ENCODE measurements around the gene KLHL22.
"Not testable (repeated sequence)": the region's sequence is repeated elsewhere in the genome, so short reads cannot be mapped to it uniquely, and the experiment has no call there.

Gene KLHL22

DNA sequence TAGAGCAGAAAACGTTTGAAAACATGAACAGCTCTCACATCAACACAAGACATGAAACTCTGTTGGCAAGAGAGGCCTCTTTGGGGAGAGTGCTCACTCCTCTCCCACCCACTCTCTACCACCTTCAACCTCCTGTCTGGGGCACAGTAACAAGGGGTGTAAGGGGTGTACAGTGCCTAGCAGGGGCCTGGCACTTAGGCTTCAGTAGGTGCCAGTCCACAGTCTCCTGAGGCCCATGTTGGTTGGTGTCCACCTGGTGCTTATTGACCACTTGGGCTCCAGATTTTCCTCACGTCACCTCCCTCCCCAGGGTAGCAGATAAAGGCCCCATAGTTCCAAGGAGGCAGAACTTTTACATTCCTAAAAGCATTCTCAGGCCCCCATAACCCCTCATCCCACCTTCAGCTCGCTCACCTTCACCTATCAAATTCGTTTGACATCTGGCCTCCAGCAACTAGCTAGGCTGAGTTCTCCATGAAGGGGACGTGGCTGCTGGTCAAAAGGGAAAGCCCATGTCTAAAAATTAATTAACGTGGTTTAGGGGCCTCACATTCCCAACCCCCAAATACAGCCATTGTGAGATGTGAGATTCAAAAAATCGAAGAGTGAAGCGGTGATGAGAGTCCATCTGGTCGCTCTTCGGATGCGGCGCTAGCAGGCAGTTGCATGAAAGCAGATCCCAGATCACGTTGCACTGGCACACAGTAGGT is 11.1 kb upstream of the KLHL22 start:
- in situ Hi-C loops (cut with MboI; ENCODE audit: low sequenced_read_pairs) = no loop called here

DNA sequence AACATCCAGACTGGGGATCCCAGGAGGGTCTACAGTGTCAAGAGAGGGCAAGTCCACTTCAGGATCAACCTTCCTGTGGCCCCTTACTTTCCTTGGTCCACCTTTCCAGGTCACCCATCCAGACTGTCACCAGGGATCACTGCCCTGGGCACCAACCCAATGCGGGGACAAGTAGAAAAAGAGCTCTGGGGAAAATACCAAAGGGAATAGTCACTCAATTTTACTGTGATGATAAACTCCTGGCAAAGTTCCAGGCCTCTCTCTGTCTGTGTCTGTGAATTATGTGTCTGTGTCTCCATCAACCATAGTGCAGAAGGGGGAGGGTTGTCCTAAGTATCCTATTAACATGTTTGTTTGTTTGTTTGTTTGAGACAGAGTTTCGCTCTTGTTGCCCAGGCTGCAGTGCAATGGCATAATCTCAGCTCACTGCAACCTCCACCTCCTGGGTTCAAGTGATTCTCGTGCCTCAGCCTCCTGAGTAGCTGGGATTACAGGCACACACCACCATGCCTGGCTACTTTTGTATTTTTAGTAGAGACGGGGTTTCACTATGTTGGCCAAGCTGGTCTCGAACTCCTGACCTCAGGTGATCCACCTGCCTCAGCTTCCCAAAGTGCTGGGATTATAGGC is 8.8 kb upstream of the KLHL22 start:
- in situ Hi-C loops (cut with MboI; ENCODE audit: low sequenced_read_pairs) = not testable (repeated sequence)

DNA sequence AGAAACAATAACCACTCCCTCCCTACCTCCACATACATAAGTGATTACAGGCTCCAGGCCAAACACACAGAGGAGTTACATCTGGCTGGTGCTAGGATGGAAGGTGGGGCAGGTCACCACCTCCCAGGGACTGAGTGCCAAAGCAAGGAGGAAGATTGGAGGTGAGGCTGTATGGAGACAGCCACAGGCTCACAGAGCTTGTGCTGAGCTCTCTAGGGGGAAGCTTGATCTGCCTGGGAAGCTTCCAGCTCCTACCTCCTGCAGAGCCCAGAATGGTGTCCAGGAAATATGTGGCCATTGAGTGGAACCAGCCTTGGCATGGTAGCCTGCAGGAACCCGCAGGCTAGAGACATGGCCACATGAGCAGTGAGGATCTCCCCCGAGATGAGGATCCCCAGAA is 8.2 kb upstream of the KLHL22 start:
- in situ Hi-C loops (cut with MboI; ENCODE audit: low sequenced_read_pairs) = no loop called here

DNA sequence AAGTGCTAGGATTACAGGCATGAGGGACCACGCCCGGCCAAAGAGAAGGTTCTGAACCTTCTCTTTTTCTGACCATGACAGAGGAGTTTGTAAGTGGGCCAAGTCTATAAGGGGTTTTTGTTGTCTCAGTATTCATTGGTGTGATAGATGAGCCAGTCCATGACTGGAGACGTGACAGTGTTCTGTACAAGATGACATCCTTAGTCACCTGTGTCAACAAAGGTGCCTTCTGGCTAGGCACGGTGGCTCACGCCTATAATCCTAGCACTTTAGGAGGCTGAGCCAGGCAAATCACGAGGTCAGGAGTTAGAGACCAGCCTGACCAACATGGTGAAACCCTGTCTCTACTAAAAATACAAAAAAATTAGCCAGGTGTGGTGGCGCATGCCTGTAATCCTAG is 4.2 kb upstream of the KLHL22 start:
- in situ Hi-C loops (cut with MboI; ENCODE audit: low sequenced_read_pairs) = no loop called here

DNA sequence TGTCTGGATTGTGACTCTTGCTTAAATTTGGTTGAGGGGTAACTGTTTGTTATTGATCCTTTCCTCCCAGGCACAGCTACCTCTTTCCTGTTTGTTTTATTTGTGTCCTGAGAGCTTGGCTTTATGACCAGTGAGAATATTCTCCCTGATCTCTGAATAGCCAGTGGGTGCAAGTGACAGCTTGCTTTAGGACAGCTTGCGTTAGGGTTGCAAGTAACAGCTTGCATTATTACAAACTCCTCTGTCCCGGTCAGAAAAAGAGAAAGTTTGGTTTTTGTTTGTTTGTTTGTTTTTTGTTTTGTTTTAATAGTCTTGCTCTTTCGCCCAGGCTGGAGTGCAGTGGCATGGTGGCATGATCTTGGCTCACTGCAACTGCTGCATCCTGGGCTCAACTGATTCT is 3.3 kb upstream of the KLHL22 start:
- in situ Hi-C loops (cut with MboI; ENCODE audit: low sequenced_read_pairs) = no loop called here

DNA sequence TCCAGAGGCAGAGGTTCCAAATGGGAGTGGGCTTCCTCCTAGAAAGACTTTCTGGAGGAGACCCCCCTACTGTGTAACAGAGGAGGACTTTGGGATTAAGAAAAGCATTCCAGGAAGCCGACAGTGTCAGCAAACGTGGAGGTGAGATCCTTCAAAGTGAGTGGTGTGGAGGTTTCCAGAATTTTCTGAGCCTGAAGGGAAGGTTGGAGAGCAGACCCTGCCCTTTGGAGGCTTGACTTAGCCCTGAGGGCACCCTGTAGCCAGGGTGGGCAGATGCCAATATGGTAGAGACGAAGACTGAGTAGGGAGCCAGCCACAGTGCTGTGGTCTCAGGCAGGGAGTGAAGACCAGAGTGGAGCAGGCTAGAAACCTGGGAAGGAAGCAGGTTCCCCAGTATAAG is 1.8 kb upstream of the KLHL22 start:
- in situ Hi-C loops (cut with MboI; ENCODE audit: low sequenced_read_pairs) = no loop called here

DNA sequence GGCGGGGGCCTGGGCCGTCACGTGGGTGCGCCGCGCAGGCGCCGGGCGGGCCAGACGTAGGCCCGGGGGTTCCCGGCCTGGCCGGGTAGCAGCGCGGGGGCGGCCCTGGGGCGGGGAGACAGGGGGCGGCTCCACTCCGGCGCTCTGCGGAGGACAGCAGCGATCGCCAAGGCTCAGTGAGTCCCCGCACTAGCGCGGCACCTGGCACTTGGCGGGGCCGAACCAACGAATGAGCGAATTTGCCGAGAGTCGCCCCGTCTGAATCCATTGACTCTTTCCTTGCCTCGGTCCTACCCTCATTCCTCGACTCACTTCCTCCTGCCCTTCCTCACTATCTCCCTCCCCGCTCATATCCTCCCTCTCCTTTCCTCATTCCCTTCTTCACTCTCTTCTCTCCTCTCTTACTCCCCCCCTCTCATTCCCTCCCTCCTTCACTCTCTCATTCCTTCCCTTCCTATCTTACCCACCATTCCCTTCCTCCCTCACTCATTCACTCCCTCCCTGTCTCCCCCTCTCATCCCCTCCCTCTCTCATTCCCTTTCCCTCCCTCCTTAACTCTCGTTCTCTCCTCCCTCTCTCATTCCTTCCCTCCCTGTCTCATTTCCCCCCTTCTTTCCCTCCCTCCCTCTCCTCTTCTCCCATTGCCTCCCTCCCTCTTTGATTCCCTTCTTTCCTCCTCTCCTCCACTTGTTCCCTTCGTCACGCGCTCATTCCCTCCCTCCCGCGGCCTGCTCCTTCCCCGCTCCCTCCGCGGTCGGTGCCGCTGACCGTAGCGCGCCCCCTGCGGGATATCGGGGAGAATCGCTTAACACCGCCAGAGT is 476 bp upstream of the KLHL22 start:
- in situ Hi-C loops (cut with MboI; ENCODE audit: low sequenced_read_pairs) = no loop called here

DNA sequence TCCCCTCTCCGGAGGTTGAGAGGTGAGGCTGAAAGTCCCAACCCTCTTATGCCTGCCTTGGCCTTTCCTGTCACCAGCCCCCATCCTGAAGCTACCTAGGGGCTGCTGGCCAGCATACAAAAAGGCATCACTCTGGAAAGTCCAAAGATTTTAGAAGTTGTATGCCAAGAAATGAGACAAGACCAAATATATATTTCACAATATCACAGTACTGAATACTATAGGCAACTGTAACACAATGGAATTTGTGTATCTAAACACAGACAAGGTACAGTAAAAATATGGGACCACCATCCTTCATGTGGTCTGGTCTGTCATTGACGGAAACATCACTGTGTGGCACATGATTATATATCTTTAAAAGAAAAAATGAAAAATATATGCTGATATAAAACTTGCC is 4.2 kb downstream of the KLHL22 start:
- in situ Hi-C loops (cut with MboI; ENCODE audit: low sequenced_read_pairs) = no loop called here

DNA sequence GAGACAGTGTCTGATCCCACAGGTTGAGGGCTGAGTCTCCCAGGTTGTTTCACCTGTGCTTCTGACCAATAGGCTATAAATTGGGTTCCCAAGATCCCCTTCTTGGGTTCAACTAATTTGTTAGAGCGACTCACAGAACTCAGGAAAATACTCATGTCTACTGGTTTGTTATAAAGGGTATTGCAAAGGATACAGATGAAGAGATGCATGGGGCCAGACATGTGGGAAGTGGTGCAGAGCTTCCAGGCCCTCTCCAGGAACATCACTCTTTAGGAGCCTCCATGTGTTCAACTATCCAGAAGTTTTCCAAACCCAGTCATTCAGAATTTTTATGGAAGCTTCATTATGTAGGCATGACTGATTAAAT is 4.7 kb downstream of the KLHL22 start:
- in situ Hi-C loops (cut with MboI; ENCODE audit: low sequenced_read_pairs) = no loop called here

DNA sequence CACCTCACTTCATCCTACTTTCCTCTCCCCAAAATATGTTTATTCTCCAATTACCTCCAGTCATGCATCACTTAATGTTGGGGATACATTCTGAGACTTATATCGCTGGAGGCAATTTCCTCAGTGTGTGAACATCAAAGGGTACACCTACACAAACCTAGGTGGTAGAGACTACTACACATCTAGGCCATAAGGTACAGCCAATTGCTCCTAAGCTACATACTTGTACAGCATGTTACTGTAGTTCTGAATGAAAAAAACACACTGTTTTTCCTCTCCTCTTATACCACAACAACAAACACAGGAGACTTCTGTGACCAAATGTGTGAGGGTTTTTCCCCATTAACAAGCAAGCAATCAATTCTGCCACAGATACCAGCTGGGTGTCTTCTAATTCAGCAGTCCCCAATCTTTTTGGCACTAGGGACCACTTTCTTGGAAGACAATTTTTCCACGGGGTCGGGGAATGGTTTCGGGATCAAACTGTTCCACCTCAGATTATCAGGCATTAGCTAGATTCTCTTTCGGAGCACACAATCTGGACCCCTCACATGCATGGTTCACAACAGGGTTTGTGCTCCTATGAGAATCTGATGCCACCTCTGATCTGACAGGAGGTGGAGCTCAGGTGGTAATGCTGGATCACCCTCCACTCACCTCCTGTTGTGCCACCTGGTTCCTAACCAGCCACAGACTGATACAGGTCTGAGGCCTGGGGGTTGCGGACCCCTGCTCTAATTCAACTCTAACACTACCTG is 5.2 kb downstream of the KLHL22 start:
- in situ Hi-C loops (cut with MboI; ENCODE audit: low sequenced_read_pairs) = no loop called here

DNA sequence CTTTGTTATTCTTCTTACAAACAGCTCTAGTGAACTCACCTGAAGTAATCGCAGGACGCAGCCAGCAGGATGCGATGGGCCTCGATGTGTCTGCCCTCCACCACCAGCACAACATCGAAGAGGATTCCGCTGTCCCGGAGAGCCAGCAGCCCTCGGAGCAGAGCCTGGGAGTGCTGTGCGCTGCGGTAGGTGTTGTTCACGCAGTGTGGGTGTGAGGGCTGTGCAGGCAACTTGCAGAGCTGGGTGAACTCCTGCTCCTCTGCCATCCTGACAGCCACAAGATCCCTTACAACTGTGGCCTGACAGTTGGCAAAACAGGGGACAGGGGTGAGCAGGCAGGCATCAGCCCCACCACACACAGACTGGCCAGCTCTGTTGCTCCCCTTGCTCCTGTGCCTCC is 6.6 kb downstream of the KLHL22 start:
- in situ Hi-C loops (cut with MboI; ENCODE audit: low sequenced_read_pairs) = no loop called here

DNA sequence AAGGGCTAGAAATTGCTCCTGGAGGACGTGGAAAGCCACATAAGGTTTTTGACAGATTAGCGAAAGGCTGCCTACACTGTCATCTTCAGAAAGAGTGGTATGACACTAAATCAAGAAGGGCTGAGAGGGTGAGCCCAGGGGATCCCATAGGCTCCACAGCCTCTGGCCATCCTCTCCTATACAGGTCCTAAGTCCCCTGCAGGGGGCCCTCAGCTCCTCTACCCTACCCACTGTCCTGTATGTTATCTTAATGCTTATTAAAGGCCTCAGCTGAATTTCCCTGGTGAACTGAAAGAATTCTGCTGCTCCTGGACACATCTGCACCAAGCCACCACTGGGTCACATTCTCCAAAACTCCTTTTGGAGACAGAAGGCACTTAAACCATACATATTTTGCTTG is 7.9 kb downstream of the KLHL22 start:
- in situ Hi-C loops (cut with MboI; ENCODE audit: low sequenced_read_pairs) = no loop called here

DNA sequence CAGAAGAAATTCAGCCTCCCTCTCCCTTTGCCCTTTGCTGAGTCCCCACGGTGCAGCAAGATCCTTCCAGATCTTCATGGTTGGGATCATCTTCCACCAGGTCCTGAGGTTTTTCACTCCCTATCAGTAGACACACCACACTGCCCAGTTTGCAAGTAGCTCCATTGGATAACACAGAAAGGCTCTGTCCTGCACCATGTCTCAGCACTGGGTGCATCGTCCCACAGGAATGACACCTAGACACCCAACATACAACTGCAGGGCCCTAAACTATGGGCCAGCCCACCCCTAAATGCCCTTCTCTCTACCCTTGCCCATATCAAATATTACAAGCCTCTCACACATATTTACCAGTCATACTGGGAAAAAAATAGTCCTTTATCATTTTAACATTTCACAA is 9.4 kb downstream of the KLHL22 start:
- in situ Hi-C loops (cut with MboI; ENCODE audit: low sequenced_read_pairs) = no loop called here

DNA sequence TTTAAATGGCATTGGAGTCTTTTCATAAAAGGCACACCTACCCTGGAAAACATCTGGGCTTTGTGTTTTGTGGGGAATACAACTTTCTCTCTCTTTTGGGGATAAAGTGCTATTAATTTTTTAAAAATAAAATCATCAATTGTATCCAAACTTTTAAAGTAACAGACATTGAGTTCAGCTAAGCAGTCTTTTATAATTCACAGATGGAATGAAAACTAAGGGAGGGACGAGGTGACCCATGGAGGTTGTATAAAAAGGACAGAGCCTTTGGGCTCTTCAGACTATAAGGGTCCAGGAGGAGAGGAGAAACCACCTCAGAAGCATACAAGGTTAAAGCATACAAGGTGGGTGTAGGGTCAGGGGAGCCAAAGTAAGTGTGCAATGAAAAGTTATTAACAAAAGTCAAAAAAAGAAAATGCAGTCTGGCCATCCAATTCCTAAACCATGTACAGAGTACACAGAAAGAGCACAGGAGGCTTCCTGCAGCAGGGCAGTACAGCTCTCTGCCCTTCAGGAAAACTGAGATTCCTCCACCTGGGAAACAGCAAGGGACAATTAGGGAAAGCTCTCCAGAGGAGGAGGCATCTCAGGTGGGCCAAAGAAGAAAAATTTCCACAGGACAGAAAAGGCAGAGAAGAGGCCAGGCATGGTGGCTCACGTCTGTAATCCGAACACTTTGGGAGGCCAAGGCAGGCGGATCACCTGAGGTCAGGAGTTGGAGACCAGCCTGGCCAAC is 10.5 kb downstream of the KLHL22 start:
- in situ Hi-C loops (cut with MboI; ENCODE audit: low sequenced_read_pairs) = no loop called here

DNA sequence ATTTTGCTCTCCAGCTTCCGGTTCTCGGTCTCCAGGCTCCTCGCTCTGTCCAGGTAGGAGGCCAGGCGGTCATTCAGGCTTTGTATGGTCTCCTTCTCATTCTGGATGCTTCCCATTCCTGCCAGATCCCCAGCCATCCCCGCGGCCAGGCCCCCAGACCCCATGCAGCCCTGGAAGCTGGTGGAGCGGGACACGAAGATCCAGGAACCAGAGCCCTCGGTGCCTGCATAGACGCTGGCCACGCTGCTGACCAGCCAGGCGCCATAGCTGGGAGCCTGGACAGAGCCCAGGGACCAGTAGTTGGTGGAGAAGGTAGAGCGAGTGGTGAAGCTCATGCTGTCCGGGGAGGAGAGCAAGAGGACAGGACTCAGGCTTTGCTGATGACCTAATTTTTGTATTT is 11.8 kb downstream of the KLHL22 start:
- in situ Hi-C loops (cut with MboI; ENCODE audit: low sequenced_read_pairs) = no loop called here

DNA sequence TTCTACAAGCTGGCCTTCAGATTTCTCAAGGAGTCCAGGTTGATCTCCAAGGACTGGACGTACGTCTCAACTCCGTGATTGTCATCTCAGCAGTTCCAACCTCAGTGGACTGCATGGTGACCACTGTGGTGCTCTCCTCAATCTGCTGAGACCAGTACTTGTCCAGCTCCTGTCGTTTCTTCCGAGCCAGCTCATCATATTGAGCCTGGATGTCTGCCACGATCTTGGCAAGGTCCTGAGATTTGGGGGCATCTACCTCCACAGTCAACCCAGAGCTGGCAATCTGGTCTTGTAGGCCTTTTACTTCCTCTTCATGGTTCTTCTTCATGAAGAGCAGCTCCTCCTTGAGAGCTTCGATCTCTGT is 12.5 kb downstream of the KLHL22 start:
- in situ Hi-C loops (cut with MboI; ENCODE audit: low sequenced_read_pairs) = not testable (repeated sequence)

DNA sequence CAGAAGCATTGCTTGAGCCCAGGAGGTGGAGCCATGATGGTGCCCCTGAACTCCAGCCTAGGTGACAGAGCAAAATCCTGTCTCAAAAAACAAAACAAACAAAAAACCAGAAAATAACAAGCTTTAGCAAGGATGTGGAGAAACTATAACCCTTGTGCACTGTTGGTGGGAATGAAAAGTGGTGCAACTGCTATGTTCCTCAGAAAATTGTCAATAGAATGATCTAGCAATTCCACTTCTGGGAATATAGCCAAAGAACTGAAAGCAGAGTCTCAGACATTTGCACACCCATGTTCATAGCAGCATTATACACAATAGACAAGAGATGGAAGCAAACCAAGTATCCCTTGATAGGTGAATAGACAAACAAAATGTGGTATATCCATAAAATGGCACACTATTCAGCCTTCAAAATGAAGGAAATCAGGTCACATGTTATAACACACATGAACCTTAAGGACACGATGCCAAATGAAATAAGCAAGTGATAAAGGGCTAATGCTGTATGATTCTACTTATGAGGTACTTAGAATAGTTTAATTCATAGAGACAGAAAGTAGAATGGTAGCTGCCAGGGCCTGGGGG is 15.9 kb downstream of the KLHL22 start:
- in situ Hi-C loops (cut with MboI; ENCODE audit: low sequenced_read_pairs) = no loop called here

DNA sequence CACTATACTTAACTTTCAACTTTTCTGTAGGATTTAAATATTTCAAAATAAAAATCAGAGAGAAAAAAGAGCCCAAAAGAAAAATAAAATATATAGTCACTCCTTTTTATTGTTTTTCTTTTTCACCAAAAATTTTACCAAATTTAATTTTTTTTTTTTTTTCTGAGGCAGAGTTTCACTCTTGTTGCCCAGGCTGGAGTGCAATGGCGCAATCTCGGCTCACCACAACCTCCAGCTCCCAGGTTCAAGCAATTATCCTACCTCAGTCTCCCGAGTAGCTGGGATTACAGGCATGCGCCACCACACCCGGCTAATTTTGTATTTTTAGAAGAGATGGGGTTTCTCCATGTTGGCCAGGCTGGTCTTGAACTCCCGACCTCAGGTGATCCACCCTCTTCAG is 17.5 kb downstream of the KLHL22 start:
- in situ Hi-C loops (cut with MboI; ENCODE audit: low sequenced_read_pairs) = not testable (repeated sequence)

DNA sequence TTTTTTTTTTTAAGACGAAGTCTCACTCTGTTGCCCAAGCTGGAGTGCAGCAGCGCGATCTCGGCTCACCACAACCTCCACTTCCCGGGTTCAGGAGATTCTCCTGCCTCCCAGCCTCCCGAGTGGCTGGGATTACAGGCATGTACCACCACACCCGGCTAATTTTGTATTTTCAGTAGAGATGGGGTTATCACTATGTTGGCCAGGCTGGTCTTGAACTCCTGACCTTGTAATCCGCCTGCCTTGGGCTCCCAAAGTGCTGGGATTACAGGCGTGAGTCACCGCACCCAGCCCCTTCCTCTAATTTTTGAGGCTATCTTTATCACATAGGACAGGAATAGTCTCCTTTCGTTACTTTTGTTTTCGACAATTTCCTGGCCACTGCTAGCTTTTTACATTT is 20.0 kb downstream of the KLHL22 start:
- in situ Hi-C loops (cut with MboI; ENCODE audit: low sequenced_read_pairs) = not testable (repeated sequence)

DNA sequence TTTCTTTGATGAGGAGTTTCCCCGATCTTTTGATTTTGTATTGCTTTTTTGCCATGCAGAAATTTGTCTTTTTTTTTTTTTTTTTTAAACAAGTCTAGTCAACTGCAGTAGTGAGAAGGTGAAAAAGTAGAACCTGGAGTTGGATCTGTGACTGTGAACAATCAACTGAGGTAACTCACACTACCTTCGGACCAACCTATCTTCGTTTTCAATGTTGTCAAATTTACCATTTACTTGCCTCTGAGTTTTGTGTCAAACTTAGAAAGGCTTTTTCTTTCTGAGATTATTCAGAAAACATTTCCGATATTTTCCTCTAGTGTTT is 20.5 kb downstream of the KLHL22 start:
- in situ Hi-C loops (cut with MboI; ENCODE audit: low sequenced_read_pairs) = no loop called here

Data from HL-60/S4 treated with retinoic acid at 250 ng/mL for 4 days and 3 days (cell line).